ENCODE results near the gene FBXW8. TPM values are rescaled to one million over a fixed set of nuclear protein-coding genes. Genes with fewer than 3 reads are reported as not detected.

Gene FBXW8
- total RNA-seq, 4 donors from 2014 or later: 8.5 to 14.3 (median 10.6) TPM

GRCh38 chr12:116874324-116874995, 36.3 kb upstream of the FBXW8 start:
- TF ChIP-seq, protein P1, sequence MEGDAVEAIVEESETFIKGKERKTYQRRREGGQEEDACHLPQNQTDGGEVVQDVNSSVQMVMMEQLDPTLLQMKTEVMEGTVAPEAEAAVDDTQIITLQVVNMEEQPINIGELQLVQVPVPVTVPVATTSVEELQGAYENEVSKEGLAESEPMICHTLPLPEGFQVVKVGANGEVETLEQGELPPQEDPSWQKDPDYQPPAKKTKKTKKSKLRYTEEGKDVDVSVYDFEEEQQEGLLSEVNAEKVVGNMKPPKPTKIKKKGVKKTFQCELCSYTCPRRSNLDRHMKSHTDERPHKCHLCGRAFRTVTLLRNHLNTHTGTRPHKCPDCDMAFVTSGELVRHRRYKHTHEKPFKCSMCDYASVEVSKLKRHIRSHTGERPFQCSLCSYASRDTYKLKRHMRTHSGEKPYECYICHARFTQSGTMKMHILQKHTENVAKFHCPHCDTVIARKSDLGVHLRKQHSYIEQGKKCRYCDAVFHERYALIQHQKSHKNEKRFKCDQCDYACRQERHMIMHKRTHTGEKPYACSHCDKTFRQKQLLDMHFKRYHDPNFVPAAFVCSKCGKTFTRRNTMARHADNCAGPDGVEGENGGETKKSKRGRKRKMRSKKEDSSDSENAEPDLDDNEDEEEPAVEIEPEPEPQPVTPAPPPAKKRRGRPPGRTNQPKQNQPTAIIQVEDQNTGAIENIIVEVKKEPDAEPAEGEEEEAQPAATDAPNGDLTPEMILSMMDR (IDR thresholded peaks at IDR 0.05; ENCODE audit: low read depth): no peak

DNA sequence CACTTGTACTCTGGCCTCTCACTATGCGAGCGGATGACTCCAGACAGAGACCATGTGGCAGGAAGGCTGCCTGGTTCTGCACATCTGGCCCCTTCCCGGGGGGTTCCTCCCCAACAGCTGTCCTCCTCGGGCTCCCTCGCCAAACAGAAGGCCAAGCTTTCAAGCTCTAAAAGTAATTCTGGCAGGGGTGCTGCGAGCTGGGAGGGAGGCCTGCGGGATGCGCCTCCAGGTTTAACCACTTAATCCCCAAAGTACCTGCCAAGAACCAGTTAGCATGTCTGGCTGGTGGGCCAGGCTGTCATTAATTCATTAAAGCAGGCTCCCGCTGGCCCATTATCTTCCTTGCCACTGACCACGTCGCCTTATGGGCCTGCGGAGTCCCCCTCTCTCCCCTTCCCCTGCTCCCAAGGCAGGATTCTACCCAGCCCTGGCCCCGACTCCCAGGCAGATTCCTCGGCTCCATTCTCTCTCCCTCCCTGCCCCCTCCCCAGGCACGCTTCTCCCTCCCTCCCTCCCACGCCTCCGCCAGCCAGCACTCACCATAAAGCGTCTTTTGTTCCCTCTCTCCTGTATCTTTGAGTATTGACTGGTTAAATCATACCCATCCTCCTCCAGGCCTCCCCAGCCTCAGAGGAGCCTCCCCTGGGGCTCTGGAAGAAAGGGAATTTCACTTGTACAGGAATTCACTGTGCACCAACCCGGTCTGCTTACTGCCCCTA, 34.4 kb upstream of the FBXW8 start:
- TF ChIP-seq, protein P1 (IDR thresholded peaks at IDR 0.05; ENCODE audit: low read depth): no peak

GRCh38 chr12:116878567-116879508, 31.9 kb upstream of the FBXW8 start:
- TF ChIP-seq, protein P1 (IDR thresholded peaks at IDR 0.05; ENCODE audit: low read depth): no peak

DNA sequence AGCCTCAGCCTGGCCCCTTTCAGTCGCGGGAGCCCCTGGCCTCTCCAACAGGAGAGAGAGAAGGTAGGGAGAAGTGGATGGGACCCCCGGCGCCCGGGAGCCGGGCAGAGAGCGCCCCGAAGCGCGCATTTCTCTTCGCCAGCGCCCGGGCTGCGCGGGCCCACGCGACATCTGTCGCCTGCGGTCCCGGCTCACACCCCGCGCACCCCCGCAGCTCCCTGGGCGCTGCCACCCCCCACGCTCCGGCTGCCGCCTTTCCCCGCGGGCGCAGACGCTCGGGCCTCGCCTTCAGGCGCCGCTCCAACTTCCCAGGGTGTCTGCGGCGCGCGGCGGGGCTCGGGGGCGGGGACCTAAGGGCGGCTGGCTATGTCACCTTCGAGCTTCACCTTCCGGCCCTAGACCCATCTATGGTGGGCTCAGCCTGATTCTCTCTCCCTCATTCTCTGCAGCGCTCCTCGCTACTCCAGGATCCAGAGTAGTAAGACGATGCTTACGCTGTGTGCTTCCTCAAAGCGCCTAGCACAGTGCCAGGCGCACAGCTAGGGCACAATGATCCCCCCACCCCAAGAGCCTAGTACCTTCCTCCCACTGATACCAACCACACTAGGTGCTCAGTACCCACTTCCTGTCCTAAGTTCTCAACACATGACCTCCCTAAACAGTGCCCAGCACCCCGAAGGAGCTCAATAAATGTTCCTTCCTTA, 31.1 kb upstream of the FBXW8 start:
- TF ChIP-seq, protein P1 (IDR thresholded peaks at IDR 0.05; ENCODE audit: low read depth): no peak

- TF ChIP-seq, protein P1 (IDR thresholded peaks at IDR 0.05; ENCODE audit: low read depth): no peak
Observed at GRCh38 chr12:116880213-116880816, 30.4 kb upstream of the FBXW8 start.

- TF ChIP-seq, protein P1 (IDR thresholded peaks at IDR 0.05; ENCODE audit: low read depth): no peak
Observed at GRCh38 chr12:116880817-116881324, 29.9 kb upstream of the FBXW8 start.
